Erythroblast (primary cell): ENCODE data around the gene CACNA1G.

Experiments
- DNase-seq, 2 experiments: peaks; one replicate each; lab custom pipeline; 2025; lab: John Stamatoyannopoulos, UW
- GATA1 ChIP-seq: IDR thresholded peaks from 2 replicates; pipeline ENCODE4 v1.6.1; 2011; ENCODE audit warnings: low read depth, mild to moderate bottlenecking, control low read depth, low read length, moderate library complexity
- POLR2A ChIP-seq: IDR thresholded peaks from 2 replicates; pipeline ENCODE4 v1.6.1; 2011; ENCODE audit warnings: mild to moderate bottlenecking, low read length

CACNA1G gene

DNA sequence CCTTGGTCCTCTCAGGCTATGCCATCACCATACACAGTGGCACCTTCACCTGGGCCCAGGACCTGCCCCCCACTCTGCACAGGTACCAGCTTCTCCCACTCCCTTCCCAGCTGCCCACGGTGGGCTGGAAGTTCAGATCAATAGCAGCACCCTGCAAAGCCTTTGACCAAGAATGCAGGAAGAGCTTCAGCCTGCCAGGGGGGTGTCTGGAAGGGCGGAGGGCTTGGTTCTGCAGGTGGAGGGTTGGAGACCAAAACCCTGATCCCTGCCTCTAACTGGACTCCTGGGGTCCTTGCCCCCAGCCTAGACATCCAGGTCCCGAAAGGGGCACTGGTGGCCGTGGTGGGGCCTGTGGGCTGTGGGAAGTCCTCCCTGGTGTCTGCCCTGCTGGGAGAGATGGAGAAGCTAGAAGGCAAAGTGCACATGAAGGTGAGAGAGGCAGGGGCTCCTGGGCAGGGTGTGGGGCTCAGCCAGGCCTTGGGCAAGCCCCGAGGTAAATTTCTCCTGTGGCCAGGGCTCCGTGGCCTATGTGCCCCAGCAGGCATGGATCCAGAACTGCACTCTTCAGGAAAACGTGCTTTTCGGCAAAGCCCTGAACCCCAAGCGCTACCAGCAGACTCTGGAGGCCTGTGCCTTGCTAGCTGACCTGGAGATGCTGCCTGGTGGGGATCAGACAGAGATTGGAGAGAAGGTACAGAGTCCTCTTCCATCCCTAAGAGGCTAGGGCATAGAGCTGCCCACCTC is 108.5 kb downstream of the CACNA1G start:
- TF ChIP-seq GATA1: no peak
- TF ChIP-seq POLR2A: no peak

DNA sequence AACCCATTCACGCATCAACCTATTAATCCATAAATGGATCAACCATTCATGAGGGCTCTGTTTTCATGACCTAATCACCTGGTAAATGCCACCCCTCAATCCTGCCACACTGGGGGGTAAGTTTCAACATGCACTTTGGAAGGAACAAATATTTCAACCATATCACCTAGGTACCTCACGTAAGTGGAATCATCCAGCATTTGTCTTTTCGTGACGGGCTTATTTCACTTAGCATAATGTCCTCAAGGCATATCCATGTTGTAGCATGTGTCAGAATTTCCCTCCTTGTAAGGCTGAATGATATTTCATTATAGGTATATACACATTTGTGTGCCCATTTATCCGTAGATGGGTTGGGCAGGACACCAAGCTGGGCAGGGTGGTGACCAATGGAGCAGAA is 111.6 kb downstream of the CACNA1G start:
- TF ChIP-seq GATA1: no peak
- no peak for TF ChIP-seq POLR2A
- DNase-seq: no peak

More for the DNA sequence above, 108.5 kb downstream of the CACNA1G start:
- DNase-seq: no peak

GRCh38 chr17:50672831-50673551 is 112.5 kb downstream of the CACNA1G start:
- DNase-seq: no peak
- TF ChIP-seq POLR2A: no peak
- no peak for TF ChIP-seq GATA1

DNA sequence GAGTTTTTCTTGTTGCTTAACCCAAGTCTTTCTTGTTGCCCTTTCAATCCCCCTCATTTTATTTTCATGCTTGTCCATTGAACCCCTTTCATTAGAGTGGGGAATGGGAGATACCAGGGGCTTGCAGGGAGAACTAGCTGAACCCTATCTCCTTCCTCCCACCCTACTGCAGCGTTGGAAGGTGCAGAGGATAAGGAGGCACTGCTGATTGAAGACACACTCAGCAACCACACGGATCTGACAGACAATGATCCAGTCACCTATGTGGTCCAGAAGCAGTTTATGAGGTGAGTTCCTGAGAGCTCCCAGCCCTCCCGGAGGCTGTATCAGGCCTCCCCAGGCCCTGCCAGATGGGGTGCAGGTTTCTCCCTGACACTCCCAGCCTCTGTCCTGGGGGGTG is 114.7 kb downstream of the CACNA1G start:
- no peak for DNase-seq
- no peak for TF ChIP-seq POLR2A
- TF ChIP-seq GATA1: no peak

DNA sequence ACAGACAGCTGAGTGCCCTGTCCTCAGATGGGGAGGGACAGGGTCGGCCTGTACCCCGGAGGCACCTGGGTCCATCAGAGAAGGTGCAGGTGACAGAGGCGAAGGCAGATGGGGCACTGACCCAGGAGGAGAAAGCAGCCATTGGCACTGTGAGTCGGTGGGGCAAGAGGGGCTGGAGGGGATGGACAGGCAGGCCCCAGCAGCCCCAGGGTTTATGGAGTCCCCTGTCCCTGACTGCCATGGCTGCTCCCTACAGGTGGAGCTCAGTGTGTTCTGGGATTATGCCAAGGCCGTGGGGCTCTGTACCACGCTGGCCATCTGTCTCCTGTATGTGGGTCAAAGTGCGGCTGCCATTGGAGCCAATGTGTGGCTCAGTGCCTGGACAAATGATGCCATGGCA is 115.1 kb downstream of the CACNA1G start:
- TF ChIP-seq GATA1 (no peak), POLR2A (no peak)
- no peak for DNase-seq

DNA sequence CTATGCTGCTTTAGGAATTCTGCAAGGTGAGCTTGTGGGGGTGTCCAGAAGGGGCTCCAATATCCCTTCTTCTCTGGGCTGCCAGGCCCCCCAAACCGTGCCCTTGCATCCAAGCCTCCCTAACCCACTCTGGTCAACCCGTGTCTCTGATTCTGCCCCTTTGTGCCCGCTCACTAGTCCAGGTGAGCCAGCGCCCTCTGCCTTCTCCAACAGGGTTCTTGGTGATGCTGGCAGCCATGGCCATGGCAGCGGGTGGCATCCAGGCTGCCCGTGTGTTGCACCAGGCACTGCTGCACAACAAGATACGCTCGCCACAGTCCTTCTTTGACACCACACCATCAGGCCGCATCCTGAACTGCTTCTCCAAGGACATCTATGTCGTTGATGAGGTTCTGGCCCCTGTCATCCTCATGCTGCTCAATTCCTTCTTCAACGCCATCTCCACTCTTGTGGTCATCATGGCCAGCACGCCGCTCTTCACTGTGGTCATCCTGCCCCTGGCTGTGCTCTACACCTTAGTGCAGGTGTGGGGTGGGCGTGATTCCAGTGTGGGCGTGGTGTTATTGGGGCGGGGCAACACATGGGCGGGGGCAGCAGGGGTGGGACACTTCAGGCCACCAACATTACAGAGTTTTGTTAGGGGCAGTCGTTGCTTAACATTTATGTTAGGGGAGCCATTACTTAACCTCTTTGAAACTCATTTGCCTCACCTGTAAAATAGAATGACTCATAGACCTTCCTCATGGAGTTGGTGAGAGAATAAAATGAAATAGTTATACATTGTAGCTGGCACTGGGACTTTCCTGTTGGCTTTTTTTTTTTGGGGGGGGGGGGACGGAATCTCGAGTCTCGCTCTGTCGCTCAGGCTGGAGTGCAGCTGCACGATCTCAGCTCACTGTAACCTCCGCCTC is 115.8 kb downstream of the CACNA1G start:
- DNase-seq: no peak
- TF ChIP-seq GATA1: no peak
- no peak for TF ChIP-seq POLR2A
